ENCODE data around the gene KLK4. TPM values are rescaled to one million over a fixed set of nuclear protein-coding genes. Genes with fewer than 3 reads are reported as not detected.

KLK4 gene
- total and polyA plus RNA-seq, 9 of the 15 experiments (the other 6 are each of a cell fraction or from before 2014, with no cell fraction given) = not detected

DNA sequence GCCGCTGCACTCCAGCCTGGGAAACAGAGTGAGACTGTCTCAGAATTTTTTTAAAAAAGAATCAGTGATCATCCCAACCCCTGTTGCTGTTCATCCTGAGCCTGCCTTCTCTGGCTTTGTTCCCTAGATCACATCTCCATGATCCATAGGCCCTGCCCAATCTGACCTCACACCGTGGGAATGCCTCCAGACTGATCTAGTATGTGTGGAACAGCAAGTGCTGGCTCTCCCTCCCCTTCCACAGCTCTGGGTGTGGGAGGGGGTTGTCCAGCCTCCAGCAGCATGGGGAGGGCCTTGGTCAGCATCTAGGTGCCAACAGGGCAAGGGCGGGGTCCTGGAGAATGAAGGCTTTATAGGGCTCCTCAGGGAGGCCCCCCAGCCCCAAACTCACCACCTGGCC lies 38.1 kb downstream of the KLK4 start, which contains the start of gene KLK2:
KLK2 (plus strand) TSS at position 384 of the 400 bp plus-strand sequence. CDS start 35 bp downstream, outside the sequence.
- Histone ChIP-seq H3K4me2 (ENCODE audit: insufficient read depth, low read length) (no peak within 1 kb of the TSS), H3K4me3 (no peak within 1 kb of the TSS), H3K27ac (ENCODE audit: extremely low read depth, low read depth, low read length) (no peak within 1 kb of the TSS), H3K9me1 (ENCODE audit: control insufficient read depth, insufficient read depth, low read length) (no peaks in the 10 kb centered on the region), H3K9ac (ENCODE audit: insufficient read depth in 1 of 2, low read depth in 2 of 2, low read length in 2 of 2) (no peak within 1 kb of the TSS), H2AFZ (ENCODE audit: low read depth, low read length) (no peak within 1 kb of the TSS), H4K20me1 (replicated peaks; ENCODE audit: control insufficient read depth, insufficient read depth, low read length) (no peaks in the 10 kb centered on the region), H3K4me1 (replicated peaks in 1 of 2; ENCODE audit: control insufficient read depth in 2 of 2, insufficient read depth in 2 of 2, low read length in 2 of 2) (peaks cover 4 to 19% of the 10 kb centered on the region in 2 experiments; a peak in 4 of 5 replicates), H3K27me3 (ENCODE audit: control insufficient read depth in 2 of 2, insufficient read depth in 2 of 2, low read length in 2 of 2) (peaks cover 15 to 47% of the 10 kb centered on the region in 2 experiments; a peak in 4 of 5 replicates), H3K79me2 (ENCODE audit: control insufficient read depth, insufficient read depth, low read length) (no peaks in the 10 kb centered on the region), H3K9me3 (replicated peaks; ENCODE audit: control insufficient read depth, insufficient read depth, low read depth, low read length) (0 out of 2 replicates have a peak, but pooled peaks cover 4% of the 10 kb centered on the region), H3K36me3 (ENCODE audit: control insufficient read depth, insufficient read depth, low read length) (no peaks in the 10 kb centered on the region)
- 0% methylated on average over 3 of the region's 3 CpGs for WGBS (ENCODE audit: insufficient coverage, low coverage, missing lambda C conversion rate)
- intact Hi-C loops (cut with micrococcal nuclease) (loop anchor here (5.0 kb wide), 1 partner anchor 49 kb away; no protein-coding TSS in a partner anchor), in situ Hi-C loops (cut with MboI) (loop anchor here (5.0 kb wide), 1 partner anchor 81 kb away; the partner anchor contains the start of gene ACP4)
- CTCF ChIA-PET (ENCODE audit: low intra/inter-chr PET ratio) = no interaction called here
- no peak for ATAC-seq
- TF ChIP-seq ELF2 (CRISPR knock-in tag; IDR thresholded peaks at IDR 0.05) (no peak), E2F8 (IDR thresholded peaks at IDR 0.05; ENCODE audit: low read depth, partially characterized antibody) (no peak), GTF2F1 (IDR thresholded peaks at IDR 0.05; ENCODE audit: low read depth, low read length) (no peak), KLF1 (tag; IDR thresholded peaks at IDR 0.05) (no peak), SREBF2 (CRISPR knock-in tag; IDR thresholded peaks at IDR 0.05) (no peak), SAFB2 (IDR thresholded peaks at IDR 0.05; ENCODE audit: borderline replicate concordance, low read depth, low read length, severe bottlenecking) (no peak)
- TF ChIP-seq, protein P1, sequence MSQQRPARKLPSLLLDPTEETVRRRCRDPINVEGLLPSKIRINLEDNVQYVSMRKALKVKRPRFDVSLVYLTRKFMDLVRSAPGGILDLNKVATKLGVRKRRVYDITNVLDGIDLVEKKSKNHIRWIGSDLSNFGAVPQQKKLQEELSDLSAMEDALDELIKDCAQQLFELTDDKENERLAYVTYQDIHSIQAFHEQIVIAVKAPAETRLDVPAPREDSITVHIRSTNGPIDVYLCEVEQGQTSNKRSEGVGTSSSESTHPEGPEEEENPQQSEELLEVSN (IDR thresholded peaks at IDR 0.05; ENCODE audit: borderline replicate concordance in 1 of 2, extremely low read depth in 1 of 2, insufficient read depth in 1 of 2, insufficient read length in 1 of 2, low read depth in 1 of 2, low read length in 1 of 2, poor library complexity in 1 of 2, severe bottlenecking in 1 of 2) = no peak
- no peak for FAIRE-seq
- POLR2A ChIA-PET = interaction anchor here (3.4 kb wide), 1 partner anchor 69 kb away, joined by 12 read pairs; no protein-coding TSS in a partner anchor
- BruUV-seq (replicated peaks) = no TSS peak
- DNase-seq (ENCODE audit: extremely low read depth in 1 of 4, low spot score in 3 of 4) = no peak

Measured in K562 (cell line).